GM19193 (cell line): Measurements from ENCODE around the gene EFNB3.

Experiments used
- POLR2A ChIP-seq: IDR thresholded peaks from 4 replicates; pipeline ENCODE4 v1.6.1; 2011; ENCODE audit not compliant: insufficient read depth, insufficient read length; ENCODE audit errors: extremely low read depth

The EFNB3 gene

DNA sequence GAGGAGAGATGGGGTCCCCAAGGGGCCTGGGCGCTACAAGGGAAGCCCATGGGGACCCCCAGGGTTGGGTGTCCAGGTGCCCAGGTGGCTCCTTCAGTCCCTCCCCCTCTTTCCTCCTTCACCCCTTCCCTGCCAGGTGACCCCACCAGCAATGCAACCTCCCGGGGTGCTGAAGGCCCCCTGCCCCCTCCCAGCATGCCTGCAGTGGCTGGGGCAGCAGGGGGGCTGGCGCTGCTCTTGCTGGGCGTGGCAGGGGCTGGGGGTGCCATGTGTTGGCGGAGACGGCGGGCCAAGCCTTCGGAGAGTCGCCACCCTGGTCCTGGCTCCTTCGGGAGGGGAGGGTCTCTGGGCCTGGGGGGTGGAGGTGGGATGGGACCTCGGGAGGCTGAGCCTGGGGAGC is 4.0 kb downstream of the EFNB3 start:
- no peak for TF ChIP-seq POLR2A

DNA sequence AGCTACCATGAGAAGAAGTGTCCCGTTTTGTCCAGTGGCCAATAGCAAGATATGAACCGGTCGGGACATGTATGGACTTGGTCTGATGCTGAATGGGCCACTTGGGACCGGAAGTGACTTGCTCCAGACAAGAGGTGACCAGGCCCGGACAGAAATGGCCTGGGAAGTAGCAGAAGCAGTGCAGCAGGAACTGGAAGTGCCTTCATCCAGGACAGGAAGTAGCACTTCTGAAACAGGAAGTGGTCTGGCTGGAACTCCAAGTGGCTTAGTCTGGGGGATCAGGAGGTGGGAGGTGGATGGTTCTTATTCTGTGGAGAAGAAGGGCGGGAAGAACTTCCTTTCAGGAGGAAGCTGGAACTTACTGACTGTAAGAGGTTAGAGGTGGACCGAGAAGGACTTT is 5.3 kb downstream of the EFNB3 start:
- TF ChIP-seq POLR2A: no peak

DNA sequence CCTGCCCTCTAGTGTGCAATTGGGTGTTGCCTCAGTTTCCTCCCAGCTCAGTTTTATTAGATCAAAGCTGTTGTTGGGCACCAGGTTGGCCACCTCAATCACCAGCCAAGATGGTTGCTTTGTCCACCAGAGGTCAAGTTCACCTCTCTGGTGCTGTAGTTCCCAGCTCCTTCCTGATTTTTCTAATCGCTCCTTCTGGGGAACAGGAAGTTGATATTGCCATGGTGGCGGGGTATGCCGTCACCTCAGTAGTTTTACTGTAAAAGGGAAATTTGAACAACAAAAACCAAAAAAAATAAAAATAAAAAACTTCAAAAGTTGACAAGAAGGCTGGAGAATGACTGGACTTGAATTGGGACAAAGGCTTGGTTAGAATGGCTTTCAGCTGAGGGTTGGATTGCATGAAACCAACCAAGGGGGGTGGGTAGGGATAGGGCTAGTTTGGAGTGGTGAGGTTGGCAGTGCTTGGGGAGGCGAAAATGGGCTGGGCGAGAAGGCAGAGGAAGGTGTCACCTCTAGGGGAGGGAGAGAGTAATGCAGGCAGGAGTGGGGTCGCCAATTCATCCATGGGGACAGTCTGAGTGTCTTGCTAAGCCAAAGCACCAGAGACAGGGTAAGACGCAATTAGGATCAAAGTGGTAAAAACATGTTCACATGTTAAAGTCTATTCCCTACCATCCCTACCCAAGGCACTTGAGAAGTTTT is 6.2 kb downstream of the EFNB3 start:
- TF ChIP-seq POLR2A: no peak

DNA sequence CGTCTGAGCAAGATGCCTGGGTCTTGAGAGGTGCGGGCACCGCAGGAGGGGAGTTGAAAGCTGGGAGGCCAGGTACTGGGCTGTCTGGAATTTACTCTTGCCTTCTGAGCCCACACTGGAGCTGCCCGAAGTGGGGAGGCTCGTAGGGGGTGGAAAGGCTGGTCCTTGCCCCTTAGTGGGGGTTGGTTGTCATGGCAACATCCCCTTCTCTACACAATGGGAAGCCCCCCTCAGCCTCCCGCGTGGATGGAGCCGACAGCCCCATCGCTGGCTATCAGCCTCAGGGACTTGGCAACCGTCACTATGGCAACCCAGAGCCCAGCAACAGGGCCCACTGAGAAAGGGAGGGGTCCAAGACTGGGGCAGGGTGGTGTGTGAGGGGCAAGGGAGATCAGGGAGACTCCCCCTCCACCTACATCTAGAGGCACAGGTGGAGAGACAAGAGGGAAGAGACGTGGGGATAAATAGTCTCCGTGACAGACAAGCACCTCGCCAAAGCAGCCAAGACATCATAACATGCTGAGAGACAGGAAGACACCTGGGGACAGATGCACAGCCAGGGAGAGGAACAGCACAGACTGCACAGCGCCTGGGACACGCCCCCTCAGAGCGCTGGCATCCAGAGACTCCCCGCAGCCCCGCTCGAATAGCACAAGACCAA is 7.2 kb downstream of the EFNB3 start:
- no peak for TF ChIP-seq POLR2A

DNA sequence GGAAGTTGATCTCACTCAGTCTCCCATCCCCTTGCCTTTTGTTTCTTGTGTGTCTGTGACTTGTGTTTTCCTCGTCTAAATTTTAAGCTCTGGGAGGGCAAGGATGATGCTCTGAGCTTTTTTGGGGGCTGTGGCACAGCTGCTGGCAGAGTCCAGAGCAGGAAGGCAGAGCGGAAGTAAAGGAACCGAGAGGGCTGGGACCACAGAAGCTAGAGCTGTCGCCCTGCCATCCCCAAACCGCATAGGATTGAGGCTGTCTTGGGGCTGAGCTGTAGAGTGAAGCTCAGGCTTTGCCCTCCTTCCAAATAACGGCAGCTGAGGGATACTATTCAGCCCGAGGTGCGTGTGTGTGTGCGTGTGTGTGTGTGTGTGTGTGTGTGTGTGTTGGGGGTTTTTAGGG is 8.8 kb downstream of the EFNB3 start:
- TF ChIP-seq POLR2A: no peak

DNA sequence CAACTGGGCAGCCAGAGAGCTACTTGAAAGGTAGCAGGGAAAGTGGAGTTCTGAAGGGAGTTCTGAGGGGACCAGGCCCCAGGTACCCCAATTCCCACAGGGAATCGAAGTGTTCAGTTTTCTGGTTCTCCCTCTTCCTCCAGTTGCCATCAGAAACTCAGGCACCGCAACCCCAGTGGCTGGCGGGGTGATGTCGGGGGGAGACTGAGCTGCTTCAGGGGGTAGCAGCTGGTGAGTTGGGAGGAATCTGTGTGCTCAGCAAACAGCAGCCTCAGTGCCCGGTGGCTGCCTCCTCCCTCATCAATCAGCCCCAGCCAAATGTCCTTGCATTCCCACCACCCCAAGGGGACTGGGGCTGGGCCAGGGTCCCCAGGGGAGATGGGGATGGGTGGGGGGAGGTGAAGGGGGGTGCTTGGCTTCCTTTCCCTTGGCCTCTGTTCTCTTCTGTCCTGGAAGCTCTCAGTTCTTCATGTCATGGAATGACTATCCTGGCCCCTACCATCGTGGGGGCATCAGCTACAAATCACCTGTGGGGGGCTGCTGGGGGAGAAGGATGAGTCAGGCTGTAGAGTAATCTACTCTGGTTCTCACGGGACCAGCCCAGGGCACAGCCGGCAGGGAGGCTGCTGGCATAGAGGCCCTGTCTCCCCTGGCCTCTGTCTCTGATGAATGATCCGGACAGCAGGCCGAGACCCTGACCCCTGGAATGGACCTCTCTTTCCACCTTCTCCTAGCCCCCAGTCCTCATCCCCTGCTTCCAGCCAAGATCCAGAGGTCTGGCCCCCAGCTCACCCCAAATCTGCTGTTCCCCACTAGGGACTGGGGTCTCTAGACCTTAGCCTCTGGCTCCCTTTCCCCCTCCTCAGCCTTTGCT is 10.0 kb downstream of the EFNB3 start:
- TF ChIP-seq POLR2A: no peak

DNA sequence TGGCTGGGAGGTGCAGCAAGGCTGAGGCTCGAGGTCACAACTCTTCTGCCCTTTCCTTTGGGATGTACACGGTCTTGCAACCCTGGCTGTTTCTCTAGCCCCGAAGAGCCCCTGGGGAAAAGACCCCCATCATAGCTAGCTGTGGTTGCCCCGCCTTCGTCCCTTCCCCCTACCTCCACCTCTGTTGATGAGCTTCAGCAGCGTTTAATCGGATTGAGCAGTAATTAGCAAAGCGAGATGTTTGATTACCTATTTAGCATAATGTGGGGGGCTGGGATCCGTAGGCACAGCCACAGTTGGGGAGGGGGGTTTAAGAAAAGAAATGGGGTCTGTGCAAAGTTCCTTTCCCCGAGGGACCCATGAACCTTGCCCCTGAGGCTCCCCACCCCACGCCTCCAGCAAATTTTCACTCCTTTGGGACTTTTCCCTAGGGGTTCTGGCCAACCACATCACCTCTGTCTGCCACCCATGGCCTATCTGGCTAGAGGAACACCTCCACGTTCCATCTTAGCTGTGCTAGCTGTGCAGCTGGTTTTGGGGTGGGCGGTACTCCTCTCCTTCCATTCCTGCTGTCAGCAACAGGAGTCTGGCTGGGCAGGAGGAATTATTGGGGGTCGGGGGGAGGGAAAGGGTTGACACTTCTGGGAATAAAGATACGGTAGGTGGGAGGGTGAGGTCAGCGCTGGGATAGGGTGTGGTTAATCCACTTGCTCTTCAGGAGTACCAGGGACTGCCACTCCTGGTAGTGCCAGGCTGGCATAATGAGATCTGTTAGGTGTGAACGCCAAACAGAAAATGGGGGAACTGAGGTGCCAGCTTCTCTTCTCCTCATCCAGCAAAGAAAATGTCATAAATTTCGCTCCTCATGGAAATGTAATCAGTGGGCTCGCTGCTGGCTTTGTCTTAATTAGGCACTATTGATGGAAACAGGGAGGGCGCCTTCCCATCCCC is 11.2 kb downstream of the EFNB3 start:
- no peak for TF ChIP-seq POLR2A

DNA sequence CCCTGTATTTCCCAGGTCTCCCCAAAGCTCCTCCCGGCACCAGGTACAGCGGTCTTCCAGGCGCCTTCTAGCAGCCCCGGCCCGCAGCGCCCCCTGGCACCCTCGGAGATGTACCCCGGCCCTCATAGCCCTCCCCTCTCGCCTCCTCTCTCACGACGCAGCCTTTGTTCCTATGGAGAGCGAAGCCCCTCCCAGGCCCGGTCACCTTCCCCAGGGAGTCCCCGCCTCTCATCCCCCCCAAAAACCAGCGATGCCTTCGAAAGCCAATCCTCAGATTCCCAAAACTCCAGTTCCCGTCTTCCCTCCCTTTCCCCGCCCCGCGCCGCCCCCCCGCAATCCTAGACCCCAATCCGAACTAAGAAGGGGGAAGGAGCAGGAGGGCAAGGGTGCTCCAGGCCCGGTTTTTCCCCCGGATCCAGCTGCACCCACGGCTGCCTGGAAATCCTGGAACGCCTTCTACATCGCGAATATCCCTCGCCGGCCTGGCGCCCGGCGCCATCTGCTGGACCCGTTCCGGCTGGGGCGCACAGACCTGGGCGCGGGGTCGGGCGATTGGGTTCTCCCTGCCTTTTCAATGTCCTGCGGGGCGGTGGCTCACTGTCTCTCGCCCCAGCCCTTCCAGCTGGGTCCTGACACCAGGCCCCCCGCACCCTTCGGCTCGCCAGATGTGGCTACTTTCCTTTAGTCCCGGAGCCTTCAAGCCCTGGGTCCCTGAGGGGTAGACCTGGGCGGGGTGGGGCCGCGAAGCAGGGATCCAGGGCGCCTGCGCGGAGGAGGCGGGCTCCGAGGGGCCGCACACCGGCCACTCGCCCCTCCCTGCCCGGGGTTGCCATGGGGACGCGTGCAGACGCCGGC is 12.1 kb downstream of the EFNB3 start, which contains the start of gene DNAH2:
Gene DNAH2, plus strand, starts transcription at position 844 of the 855 bp plus-strand sequence. CDS start 1,991 bp downstream, outside the sequence.
- no peak for TF ChIP-seq POLR2A

DNA sequence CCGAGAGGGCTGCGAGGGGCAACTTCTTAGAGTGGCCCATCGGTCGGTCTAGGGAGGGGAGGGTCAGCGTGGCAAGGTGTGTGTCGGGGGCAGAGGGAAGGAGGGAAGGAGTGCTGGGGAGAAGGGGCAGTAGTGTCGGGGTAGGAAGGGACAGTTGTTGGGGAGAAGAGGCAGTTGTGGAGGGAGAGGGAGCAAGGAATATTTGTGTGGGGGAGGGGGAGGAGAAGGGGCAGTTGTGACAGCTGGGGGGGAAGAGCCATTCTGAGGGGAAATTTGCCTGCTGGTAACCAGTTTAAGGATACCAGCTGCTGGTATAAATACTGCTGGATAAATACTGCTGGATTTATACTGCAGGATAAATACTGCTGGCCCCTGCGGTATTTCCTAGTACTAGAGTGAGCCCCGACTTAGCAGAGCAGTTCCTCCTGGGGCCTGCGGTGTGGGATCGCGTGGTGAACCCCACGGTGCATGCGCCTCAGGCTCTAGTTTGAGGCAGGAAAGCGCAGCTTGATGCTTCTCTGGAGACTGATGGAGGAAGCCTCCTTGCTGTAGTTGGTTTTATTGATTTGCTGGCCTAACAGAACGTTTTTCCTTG is 12.9 kb downstream of the EFNB3 start:
- no peak for TF ChIP-seq POLR2A

DNA sequence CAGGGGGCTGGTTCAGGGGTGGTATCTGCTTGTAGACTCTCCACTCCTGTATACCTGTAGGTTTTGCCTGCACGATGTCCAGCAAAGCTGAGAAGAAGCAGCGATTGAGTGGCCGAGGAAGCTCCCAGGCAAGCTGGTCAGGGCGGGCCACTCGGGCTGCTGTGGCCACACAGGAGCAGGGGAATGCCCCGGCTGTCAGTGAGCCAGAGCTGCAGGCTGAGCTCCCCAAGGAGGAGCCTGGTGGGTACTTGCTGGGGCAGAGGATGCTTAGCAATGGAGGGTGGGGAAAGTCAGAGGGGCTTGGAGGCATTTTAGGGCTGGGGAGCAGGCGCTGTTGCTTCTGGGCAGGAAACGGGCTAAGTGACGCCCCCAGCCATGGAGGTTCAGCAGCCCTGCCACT is 14.7 kb downstream of the EFNB3 start:
- no peak for TF ChIP-seq POLR2A

DNA sequence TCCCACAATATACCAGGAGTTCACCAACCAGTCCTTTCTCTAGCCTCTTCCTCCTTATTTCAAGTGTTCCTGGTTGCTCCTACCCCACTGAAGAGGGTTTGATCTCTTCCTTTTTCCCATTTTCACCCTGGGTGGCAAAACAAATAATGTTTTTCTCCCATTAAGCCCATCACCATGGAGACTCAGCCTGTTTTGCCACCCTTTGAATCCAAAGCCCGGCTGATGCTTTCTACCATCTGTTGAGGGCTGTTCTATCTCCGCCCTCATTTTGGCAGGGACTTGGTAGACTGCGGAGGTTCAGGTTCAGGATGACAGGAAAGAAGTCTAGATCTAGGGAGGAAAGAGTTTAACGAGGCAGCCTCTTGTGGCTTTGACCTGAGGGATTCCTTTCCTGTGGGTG is 15.1 kb downstream of the EFNB3 start:
- no peak for TF ChIP-seq POLR2A

DNA sequence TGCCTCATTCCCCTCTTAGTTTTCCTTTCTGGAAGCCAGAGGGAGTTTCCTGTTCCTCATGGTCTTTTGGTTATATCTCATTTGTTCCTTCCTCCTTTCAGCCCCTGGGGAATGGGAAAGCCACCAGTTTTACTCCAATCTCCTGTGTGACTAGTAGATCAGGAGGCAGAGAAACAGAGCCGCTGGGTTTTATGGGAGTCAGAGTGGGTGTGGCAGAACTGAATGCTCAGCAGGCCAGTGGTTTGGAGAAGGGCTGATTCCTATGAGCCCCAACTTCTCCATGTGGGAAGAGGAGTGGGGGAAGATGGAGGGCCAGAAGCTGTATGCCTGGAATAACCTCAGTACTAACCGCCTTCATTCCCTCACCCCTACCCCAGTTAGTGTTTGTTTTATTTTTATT is 16.6 kb downstream of the EFNB3 start:
- TF ChIP-seq POLR2A: no peak

DNA sequence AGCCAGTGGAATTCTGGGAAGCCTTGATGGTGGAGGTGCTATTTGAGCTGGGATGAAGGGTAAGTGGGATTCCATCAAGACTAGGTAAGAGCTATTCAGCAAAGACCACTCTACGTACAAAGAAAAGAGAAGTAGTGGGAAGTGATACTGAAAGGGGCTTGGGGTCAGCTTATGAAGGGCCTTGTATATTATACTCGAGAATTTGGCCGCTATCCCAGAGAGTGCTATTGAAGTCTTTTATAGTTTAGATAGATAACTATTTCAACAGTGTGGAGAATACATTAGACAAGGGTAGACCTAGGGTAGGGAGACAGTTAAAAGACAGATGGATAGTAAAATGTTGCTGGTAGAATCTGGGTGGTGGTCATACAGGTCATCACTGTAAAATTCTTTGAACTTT is 22.9 kb downstream of the EFNB3 start:
- TF ChIP-seq POLR2A: no peak

DNA sequence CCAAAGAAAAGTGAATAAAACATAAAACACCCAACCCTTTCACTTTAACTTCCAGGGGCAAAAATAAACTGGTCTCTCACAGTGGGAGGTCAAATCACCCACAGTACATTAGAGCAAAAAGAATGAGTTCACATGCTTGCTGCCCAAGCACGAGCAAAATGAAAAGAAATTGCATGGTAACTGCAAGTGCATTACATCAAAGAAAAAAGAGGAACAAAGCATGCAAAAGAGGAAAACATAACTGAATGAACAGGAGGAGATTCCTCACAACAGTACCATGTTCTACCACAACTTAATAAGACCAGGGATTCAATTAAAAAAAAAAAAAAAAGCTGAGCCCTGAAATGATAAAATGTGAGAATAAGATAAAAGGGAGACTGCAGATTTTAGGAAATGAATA is 24.8 kb downstream of the EFNB3 start:
- TF ChIP-seq POLR2A: no peak

DNA sequence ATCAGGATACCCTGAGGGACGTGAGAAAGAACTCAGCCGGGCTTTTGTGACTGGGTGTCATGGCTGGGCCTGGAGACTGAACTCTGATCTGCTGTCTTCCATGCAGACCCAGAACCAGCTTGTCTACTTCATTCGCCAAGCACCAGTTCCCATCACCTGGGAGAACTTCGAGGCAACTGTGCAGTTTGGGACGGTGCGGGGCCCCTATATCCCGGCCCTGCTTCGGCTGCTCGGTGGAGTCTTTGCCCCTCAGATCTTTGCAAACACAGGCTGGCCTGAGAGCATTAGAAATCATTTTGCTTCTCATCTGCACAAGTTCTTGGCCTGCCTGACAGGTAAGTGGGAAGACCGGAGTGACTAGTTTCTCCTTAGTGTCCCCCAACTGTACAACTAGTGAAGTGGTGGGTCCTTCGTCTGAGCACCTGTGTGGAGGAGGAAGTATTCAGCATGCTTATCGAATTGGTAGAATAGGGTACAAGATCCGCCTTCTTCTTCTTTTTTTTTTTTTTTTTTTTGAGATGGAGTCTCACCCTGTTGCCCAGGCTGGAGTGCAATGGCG is 28.1 kb downstream of the EFNB3 start:
- TF ChIP-seq POLR2A: no peak
